Measurements from ENCODE around the gene ARHGAP22. TPM values are rescaled to one million over a fixed set of nuclear protein-coding genes. Genes with fewer than 3 reads are reported as not detected.

ARHGAP22 gene
- total and polyA plus RNA-seq, 2 experiments from 2014 or later: 4.8 to 10.7 TPM

DNA sequence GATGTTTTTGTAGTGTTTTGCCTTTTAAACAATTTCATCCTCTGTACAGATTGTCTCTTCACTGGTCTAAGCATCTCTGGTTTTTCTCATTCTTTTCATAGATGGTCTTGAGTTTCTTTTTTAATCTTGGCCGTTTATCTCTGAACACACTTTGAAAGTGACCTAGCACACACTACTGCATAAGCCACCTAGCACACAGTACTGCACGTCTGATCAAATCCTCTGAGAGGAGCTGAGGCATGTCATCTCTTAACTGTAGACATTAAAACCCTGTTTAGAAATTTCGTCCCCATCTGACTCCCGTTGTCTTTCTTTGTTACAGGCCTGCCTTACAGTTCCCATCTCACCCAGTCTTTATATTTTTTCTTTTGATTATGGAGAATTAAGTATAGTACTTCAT lies 198.2 kb downstream of the ARHGAP22 start (continued):
- TF ChIP-seq, protein P1, sequence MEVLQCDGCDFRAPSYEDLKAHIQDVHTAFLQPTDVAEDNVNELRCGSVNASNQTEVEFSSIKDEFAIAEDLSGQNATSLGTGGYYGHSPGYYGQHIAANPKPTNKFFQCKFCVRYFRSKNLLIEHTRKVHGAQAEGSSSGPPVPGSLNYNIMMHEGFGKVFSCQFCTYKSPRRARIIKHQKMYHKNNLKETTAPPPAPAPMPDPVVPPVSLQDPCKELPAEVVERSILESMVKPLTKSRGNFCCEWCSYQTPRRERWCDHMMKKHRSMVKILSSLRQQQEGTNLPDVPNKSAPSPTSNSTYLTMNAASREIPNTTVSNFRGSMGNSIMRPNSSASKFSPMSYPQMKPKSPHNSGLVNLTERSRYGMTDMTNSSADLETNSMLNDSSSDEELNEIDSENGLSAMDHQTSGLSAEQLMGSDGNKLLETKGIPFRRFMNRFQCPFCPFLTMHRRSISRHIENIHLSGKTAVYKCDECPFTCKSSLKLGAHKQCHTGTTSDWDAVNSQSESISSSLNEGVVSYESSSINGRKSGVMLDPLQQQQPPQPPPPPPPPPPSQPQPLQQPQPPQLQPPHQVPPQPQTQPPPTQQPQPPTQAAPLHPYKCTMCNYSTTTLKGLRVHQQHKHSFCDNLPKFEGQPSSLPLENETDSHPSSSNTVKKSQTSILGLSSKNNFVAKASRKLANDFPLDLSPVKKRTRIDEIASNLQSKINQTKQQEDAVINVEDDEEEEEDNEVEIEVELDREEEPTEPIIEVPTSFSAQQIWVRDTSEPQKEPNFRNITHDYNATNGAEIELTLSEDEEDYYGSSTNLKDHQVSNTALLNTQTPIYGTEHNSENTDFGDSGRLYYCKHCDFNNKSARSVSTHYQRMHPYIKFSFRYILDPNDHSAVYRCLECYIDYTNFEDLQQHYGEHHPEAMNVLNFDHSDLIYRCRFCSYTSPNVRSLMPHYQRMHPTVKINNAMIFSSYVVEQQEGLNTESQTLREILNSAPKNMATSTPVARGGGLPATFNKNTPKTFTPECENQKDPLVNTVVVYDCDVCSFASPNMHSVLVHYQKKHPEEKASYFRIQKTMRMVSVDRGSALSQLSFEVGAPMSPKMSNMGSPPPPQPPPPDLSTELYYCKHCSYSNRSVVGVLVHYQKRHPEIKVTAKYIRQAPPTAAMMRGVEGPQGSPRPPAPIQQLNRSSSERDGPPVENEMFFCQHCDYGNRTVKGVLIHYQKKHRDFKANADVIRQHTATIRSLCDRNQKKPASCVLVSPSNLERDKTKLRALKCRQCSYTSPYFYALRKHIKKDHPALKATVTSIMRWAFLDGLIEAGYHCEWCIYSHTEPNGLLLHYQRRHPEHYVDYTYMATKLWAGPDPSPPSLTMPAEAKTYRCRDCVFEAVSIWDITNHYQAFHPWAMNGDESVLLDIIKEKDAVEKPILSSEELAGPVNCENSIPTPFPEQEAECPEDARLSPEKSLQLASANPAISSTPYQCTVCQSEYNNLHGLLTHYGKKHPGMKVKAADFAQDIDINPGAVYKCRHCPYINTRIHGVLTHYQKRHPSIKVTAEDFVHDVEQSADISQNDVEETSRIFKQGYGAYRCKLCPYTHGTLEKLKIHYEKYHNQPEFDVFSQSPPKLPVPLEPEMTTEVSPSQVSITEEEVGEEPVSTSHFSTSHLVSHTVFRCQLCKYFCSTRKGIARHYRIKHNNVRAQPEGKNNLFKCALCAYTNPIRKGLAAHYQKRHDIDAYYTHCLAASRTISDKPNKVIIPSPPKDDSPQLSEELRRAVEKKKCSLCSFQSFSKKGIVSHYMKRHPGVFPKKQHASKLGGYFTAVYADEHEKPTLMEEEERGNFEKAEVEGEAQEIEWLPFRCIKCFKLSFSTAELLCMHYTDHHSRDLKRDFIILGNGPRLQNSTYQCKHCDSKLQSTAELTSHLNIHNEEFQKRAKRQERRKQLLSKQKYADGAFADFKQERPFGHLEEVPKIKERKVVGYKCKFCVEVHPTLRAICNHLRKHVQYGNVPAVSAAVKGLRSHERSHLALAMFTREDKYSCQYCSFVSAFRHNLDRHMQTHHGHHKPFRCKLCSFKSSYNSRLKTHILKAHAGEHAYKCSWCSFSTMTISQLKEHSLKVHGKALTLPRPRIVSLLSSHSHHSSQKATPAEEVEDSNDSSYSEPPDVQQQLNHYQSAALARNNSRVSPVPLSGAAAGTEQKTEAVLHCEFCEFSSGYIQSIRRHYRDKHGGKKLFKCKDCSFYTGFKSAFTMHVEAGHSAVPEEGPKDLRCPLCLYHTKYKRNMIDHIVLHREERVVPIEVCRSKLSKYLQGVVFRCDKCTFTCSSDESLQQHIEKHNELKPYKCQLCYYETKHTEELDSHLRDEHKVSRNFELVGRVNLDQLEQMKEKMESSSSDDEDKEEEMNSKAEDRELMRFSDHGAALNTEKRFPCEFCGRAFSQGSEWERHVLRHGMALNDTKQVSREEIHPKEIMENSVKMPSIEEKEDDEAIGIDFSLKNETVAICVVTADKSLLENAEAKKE (CRISPR knock-in tag; IDR thresholded peaks at IDR 0.05): no peak

DNA sequence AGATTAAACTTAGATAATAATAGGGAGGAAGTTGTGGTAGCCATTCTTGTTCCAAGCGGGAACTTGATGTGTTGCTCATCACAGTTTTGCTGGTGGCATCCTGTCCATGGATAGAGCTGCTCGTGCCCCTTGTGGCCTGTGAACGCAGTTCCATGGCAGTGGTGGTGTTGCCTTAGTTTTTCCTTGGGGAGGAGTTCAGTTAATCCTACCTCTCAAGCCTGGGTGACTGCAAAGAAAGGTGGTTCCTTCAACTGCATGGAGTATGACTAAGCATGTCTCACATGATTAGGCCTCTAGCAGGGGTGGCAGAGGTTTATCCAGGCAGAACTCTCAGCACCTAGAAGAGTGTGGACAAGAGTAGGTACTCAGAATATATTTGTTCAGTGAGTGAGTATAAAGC lies 198.7 kb downstream of the ARHGAP22 start:
- H3K36me3 ChIP-seq (ENCODE audit: insufficient read depth): no peaks in the 10 kb centered on the region
- peak; percentile 34; the same call in 2 of the 3 replicates for ATAC-seq
- H2AFZ ChIP-seq: no peak overlapping the region
- H3K27ac ChIP-seq (ENCODE audit: low read depth): no peak overlapping the region
- Mint-ChIP-seq H3K27ac (peak overlapping the region; percentile 59), H3K36me3 (ENCODE audit: low read depth) (peaks cover 16% of the 10 kb centered on the region), H3K9me3 (no peaks in the 10 kb centered on the region), H3K4me3 (no peak overlapping the region), H3K4me1 (peaks cover 4% of the 10 kb centered on the region; the same call in 2 of the 3 replicates), H3K27me3 (ENCODE audit: insufficient read depth, low read depth, poor library complexity) (peaks cover 3% of the 10 kb centered on the region)
- H3K27me3 ChIP-seq (ENCODE audit: insufficient read depth): no peaks in the 10 kb centered on the region
- 0 out of 2 replicates have a peak, but pooled peaks cover 13% of the 10 kb centered on the region for H3K79me2 ChIP-seq (replicated peaks; ENCODE audit: insufficient read depth)
- no peak for DNase-seq (ENCODE audit: low spot score)
- no peaks in the 10 kb centered on the region for H3K4me1 ChIP-seq (ENCODE audit: insufficient read depth)
- no peaks in the 10 kb centered on the region for H3F3A ChIP-seq (replicated peaks; ENCODE audit: low read depth)
- peaks cover under 1% of the 10 kb centered on the region; the same call in 1 of the 2 replicates for H4K20me1 ChIP-seq (replicated peaks; ENCODE audit: insufficient read depth)
- H3K4me3 ChIP-seq: no peak overlapping the region
- no peak overlapping the region for H3K4me2 ChIP-seq
- no peaks in the 10 kb centered on the region for H3K9me2 ChIP-seq (ENCODE audit: insufficient read depth)
- TF ChIP-seq, protein P2, sequence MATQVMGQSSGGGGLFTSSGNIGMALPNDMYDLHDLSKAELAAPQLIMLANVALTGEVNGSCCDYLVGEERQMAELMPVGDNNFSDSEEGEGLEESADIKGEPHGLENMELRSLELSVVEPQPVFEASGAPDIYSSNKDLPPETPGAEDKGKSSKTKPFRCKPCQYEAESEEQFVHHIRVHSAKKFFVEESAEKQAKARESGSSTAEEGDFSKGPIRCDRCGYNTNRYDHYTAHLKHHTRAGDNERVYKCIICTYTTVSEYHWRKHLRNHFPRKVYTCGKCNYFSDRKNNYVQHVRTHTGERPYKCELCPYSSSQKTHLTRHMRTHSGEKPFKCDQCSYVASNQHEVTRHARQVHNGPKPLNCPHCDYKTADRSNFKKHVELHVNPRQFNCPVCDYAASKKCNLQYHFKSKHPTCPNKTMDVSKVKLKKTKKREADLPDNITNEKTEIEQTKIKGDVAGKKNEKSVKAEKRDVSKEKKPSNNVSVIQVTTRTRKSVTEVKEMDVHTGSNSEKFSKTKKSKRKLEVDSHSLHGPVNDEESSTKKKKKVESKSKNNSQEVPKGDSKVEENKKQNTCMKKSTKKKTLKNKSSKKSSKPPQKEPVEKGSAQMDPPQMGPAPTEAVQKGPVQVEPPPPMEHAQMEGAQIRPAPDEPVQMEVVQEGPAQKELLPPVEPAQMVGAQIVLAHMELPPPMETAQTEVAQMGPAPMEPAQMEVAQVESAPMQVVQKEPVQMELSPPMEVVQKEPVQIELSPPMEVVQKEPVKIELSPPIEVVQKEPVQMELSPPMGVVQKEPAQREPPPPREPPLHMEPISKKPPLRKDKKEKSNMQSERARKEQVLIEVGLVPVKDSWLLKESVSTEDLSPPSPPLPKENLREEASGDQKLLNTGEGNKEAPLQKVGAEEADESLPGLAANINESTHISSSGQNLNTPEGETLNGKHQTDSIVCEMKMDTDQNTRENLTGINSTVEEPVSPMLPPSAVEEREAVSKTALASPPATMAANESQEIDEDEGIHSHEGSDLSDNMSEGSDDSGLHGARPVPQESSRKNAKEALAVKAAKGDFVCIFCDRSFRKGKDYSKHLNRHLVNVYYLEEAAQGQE (IDR thresholded peaks at IDR 0.05; ENCODE audit: unreplicated experiment): no peak
- TF ChIP-seq NANOG (IDR thresholded peaks at IDR 0.05; ENCODE audit: borderline replicate concordance): no peak
- TF ChIP-seq ZNF114 (CRISPR knock-in tag; IDR thresholded peaks at IDR 0.05): no peak
- TF ChIP-seq, protein P1 (CRISPR knock-in tag; IDR thresholded peaks at IDR 0.05): no peak
- TF ChIP-seq CREB1 (CRISPR knock-in tag; IDR thresholded peaks at IDR 0.05; ENCODE audit: low read depth): no peak
- TF ChIP-seq EZH2 (IDR thresholded peaks at IDR 0.05; ENCODE audit: low read depth, unreplicated experiment): no peak

Measured in GM23338 (cell line).